HG03097 (cell line): ENCODE measurements around the gene DPP10.

Source experiments
- ATAC-seq: cut with Tn5 transposase; IDR thresholded peaks from one replicate; pipeline ENCODE4 v1.9.1; 2021; ENCODE audit not compliant: unreplicated experiment, low FRiP score

The DPP10 gene

DNA sequence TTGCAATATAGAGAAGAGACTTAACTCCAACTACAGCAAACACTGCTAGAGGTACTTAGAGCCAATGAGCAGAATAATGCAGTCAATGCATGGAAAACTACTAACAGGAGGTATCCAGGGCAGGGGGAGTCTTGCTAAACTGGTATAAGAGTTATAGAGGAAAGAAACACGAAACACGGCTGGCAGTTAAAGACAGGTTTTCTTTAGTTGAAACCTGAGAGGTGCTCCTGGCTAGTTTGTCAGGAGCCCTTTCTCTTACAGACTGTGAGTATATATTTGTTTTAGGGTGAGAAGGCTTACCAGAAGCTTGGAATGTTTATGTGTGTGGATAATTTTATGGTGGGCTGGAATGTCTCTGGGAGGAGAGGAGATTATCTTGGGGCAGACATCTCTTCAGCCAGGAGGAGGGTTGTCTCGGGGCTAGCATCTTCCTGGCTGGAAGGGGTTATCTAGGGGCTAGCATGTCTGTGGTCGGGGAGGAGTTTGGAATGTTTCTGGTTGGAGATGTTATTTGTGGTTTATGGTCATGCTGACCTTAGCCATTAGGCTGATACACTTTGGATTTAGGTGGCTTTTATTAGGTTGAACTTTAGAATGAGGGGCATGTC, 1048.8 kb downstream of the DPP10 start:
- ATAC-seq, result no peak

DNA sequence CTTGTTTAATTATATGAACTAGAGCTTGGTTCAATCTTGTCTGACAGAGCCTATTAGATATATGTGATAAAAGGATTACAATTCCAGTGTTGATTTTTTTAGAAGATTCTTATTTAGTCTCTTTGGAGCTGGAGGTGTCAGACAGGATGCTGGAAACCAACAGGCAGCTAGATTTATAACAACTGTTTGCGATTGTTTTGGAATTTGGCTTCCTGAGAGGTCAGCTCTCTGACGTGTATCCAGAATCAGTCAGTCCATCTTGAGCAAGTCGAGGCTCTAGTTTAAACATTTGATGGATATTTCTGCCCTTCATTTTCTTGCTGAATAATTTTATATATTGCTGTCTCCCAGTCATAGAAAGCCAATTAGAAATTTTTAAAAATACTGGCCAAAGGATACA, 1062.9 kb downstream of the DPP10 start:
- no peak for ATAC-seq

DNA sequence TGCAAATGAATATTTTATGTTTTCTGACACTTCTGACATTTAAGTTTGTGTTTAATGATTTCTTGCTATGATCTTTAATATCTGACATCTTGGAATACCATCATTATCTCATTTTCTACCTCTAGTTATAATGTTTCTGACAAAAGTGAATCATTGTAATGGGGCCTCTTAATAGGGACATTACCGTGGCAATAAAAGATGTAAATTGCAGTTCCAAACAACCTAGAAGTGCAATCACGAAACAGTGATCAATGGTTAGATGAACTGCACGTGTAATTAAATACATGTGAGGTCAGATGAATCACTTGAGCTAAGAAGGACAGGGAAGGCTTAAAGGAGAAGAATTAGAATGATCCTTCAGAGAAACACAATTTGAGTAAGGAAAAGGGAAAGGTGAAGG, 1078.3 kb downstream of the DPP10 start:
- no peak for ATAC-seq

DNA sequence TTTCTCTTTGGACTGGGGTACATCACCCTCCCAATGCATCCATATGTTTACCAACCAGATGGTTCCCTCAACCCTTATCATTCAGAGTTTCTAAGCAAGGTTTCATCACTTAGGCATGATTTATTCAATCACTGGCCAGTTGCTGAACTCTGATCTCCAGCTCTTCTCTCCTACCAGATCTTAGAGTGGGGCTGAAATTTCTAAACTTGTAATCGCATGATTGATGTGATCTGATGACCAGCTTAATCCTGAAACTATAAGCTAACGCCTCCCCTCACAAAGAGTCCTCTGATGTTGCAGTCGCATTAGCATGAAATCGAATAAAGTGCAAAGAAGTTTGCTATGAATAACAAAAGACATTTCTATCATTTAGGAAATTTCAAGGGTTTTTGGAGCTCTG, 1082.0 kb downstream of the DPP10 start:
- no peak for ATAC-seq

DNA sequence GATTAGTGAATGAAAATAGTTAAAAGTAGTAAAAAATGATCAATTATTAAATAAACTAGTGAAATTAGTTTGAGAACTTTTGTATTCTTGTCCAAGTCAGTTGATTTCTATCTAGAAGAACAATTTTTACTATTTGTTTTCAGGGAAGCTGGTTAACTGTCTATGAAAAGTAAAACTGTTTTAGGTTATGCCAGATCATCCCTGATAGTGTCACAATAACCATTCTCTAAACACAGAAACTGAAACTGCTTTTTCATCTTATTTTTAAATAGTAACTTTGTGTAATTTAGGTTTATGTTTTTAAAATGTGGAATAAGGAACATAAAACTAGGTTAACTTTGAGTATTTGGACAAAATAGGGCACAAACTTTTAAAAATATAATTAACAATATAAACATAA, 1087.2 kb downstream of the DPP10 start:
- ATAC-seq, result no peak

DNA sequence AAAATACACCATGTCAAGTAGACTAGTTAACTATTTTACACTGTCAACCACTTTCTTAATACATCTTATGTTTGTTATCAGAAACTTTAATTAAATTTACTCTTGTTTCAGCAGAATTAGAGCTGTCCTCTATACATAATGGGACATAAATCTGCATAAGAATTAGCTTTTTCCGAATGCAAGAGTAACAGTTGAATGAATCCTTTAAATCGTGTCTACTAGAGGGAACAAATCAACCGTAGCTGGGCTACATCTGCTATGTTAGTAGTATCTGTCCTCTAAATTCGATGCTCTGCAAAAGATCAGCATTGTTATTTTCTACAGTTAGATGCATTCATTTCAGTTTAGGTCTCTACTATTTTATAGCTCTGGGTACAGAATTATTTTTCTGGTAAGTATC, 1090.6 kb downstream of the DPP10 start:
- ATAC-seq, result no peak

DNA sequence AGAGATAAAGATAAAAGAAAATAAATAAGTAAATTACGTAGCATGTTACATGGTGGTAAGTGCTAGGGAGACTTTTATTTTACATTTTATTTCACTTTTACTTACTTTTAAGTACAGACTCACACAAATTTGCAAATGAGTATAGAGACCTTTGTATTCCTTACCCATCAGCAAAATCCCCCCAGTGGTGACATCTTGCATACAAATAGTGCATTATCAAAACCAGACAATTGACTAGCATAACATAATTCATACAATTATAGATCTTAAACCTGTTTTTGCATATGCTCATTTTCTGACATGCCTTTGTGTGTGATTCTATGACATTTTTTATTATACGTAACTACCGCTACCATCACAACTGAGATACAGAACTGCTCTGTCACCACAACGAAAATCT, 1099.4 kb downstream of the DPP10 start:
- ATAC-seq, result no peak

DNA sequence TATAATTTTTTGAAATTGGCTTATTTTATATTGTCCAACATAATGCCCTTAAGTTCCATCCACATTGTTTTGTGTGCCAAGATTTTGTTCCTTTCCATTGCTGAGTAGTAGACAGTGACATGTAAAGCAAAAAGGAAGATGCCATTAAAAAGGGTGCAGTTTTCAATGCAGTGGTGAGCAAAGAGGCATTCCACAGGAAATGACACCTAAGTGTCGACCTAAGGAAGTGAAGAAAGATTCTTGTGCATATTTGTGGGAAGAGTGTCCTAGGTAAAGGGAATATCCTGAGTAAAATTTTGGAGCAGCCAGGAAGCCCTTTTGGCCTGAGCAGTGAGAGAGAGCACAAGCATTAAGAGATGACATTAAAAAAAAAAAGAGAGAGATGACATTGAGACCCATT, 1099.9 kb downstream of the DPP10 start:
- no peak for ATAC-seq

DNA sequence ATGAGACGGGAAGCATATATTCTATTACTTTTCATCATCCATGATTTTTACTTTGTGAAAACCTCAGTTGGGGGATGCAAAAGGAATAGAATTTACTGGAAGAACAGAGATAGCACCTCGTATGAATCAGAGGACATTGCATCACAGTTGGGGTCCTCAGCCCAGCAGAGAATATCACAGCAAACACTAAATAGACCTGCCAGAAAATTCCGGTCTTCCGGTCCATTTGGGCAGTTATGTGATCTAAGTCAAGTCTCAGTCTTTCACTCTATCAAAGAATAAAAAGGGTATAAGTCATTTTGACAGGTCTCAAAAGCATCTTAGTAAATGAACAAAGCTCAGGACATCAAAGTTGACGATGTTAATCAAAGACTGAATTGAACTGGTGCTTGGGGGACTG, 1100.6 kb downstream of the DPP10 start:
- ATAC-seq, result no peak

DNA sequence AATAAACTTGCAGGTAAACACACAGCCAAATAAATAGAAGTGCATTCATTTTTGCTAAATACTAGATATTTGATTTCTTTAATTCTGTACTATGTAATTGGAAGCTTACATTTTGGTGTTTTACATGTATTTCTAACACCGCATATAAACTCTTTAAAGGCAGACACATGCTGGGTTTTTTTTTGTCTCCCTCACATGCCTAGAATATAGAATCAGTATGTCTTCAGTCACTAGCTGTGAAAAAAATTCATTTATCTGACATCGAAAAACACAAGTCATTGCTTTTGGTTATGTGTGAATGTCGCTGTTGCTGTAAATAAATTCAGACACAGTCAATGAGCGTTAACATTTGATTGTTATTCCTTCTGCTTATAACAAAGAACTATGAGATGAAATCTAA, 1101.0 kb downstream of the DPP10 start:
- no peak for ATAC-seq

DNA sequence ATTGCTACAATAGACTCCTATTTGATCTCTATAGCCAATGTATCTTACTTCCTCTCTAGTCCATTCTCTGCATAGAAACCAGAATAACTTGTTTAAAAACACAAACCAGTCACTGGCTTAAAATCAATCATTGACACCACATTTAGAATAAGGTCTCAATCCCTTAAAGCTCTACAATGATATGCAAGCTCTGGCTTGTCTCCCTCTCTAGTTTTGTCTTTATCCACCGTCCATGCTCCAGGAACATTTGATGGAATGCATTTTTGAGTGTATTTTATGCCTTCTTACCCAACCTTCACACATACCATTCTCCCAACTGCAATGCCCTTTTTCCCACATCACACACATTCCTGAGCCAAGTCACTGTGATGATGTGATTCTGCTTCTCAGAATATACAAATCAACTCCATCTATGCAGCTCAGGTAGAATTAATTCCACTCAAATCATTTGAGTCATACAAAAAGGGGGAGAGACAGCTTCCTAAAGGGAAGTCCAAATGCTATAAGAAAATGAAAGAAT, 1107.2 kb downstream of the DPP10 start:
- no peak for ATAC-seq

DNA sequence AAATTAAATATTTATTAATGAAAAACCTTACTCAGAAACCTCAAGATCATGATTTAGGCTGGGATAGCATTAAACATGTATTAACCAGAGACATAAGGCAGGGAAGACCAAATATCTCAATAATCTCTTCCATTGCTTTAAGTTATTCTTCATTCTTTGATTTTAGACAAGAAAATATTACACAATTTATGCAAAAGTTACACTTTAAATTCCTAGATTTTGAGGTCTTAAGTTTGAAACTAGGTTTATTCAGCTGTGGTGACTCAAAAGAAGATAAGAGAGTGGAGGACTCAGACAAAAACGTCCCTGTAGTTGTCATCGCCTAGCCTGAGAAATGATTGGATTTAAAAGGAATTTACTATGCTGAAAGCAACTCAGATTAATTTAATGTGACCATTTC, 1110.3 kb downstream of the DPP10 start:
- ATAC-seq, result no peak

DNA sequence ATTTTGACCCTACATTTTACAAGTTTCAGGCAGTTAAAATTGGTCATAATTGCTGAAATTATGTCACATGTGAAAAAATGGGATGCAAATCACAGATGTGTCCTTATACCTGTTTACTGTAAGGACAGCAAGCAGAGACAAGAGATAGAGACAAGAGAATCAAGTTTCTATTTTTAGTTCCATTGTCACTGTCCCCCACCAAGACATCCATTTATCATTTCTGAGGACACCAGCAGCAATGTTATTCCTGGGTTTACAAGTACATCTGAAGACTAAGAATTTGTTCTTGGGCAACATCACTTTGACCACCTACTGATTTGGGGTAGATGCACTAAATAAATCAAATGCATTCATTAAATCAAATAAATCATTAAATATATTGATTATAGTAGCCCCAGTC, 1111.7 kb downstream of the DPP10 start:
- no peak for ATAC-seq

DNA sequence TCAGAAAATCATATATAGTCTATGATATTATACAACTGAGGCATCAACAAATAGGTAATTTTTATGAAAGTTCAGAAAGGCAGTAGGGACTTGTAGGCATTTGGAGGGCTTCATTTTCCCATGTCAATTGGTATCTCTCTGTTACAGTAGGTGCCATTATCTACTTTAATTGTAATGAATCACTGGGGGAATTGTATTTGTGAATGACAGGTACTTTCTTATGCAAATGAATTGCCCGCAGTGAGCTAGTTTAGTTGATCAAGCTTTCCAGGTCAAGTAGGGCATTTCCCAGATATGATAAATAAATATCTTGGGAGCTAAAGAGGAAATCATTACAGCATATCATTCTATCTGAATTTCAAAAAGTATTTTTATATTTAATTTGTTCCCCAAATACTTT, 1116.3 kb downstream of the DPP10 start:
- no peak for ATAC-seq

DNA sequence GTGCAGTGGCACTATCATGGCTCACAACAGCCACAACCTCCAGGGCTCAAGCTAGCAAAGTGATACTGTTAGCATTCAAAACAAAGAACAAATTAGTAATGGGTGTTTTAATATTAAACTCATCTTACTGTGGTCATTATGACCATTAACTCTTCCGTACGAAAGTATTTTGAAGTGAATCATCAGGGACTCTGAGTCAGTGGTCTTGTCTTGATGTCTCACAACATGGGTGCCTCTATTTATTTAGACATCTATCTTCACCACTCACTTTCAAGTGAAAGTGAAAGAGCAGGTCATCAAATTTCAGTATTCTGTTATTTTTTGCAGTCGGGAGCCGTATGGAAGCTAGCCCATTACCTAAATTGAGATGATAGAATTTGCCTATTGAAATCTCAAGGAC, 1118.2 kb downstream of the DPP10 start:
- no peak for ATAC-seq

DNA sequence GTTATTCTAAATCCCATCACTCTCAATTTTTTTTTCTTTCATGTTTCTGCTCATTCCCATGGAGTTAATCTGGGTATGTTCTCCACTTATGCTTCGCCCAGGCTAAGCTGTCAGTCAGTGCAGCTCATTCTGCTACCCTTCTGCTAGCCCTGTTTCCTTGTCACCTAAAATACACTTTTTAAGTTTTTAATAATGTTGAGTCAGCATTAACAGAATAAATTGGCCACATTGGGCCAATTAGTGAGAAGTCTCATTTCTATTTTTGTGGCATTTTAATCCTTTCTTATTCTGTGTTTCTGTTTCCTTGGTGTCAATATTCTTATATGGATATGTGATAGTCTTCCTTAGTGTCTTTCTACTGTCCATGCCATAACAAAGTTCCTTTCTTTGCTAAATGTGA, 1126.2 kb downstream of the DPP10 start:
- ATAC-seq, result no peak

DNA sequence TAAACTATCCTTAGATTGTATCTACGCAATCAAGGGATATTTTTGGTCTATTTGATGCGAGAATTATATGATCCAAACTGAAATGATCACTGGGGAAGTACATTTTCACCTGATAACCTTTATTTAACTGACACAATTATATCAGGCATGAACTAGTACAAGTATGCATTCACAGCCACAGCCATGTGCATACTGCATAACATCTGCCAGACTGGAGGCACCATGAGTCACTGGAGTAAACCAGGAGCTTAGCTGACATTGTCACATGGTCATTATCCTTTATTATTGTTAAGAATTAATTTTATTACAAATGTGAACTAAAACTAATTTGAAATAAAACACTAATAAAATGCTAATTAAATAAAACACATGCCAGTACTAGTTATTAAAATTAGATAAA, 1127.1 kb downstream of the DPP10 start:
- ATAC-seq, result no peak

DNA sequence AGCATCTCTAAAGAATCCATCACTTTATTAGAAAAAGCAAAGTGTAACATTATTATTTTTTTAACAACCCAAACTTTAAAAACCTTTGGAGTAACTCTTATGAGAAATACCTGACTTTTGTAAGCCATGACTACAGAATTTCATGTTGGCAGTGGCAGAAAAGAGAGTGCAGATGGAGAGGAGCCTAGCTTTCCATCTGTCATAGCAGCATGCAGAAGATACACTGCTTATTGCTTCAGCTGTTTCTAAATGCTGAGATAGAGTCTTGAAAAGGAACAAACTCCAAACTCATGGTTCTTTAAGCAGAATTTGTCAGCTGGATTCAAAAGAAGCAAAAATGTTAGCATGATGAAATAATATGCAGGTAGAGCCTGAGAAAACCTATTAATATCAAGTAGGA, 1130.3 kb downstream of the DPP10 start:
- ATAC-seq, result no peak

DNA sequence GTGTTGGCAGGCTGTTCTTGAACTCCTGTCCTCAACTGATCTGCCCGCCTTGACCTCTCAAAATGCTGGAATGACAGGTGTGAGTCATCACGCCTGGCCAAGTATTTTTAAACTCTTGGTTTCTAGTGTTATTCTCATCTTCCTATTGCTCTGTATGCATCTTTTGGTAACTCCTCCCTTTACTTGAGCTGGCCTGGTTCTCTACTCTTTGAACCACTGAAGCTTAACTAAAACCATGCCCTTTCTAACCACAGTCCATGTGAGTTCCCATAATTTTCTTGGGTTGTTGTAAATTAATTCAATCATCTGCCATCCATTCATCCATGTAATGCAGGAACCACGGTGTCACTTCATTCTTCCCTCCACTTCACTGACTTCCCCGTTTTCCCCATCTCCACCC, 1131.3 kb downstream of the DPP10 start:
- no peak for ATAC-seq

DNA sequence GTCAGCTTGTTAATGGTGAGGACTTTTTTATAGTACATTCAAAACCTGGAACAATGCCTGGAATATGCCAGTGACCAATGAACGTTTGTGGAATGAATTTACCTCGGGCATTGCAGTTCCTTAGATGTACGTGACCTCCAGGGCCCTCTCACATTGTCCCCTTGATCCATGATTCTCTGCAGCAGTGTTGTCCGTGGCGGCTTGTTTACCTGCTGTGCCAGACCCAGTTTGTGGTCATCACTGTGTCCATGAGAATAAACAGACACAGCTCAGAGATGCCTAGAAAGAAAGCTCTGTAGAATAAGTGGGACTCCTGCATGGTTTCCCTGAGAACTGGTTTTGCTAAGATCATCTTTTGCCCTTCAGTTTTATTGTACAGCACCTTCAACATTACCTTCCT, 1132.2 kb downstream of the DPP10 start:
- no peak for ATAC-seq

DNA sequence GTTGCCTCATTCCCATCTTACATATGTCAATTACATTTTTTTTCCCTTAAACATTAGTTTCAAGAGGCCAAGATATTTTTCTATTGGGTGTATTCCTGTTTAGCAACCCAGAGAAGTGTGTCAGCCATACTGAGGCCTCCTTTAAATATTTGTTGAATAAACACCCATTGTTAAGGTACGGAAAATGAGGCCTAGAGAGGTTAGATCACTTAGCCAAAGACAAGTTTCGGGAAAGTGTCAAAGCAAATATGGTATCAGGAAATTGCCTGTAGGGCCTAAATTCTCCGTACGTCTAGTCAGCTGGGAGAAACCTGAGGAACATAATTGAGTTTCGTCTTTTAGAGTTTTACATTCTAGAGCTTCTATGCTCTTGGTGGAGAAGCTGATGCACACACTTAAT, 1138.3 kb downstream of the DPP10 start:
- ATAC-seq, result no peak

DNA sequence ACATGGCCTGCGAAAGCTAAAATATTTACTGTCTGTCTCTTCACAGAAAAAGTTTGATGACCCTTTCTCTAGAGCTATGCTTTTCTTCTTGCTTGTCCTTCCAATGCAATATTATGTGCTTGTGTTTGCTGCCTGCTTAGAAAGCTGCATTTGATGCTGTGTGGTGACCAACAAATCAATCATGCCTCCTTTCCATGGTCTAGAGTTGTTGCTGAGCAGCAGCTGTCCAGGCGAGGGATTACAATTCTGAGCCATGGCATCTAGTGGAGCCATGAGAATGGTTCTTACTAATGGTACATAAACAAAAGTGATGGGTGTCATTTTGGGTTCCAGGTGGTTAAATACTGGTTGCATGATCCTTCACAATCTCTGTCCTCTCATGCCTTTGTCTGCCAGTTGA, 1142.1 kb downstream of the DPP10 start:
- no peak for ATAC-seq
